Suprapubic skin (tissue), 3 donors: ENCODE measurements around the gene LGALS9C.
"Not testable (repeated sequence)": the region's sequence is repeated elsewhere in the genome, so short reads cannot be mapped to it uniquely, and the experiment has no call there.

Experiments
- EP300 ChIP-seq: sonication (generic); formaldehyde crosslinking; IDR thresholded peaks from one replicate; pipeline ENCODE4 v1.6.1; 2017; ENCODE audit warnings: antibody characterized with exemption
- POLR2A ChIP-seq, 2 donors: fragments of 450-650 bp; IDR thresholded peaks; one replicate each; pipeline ENCODE4 v1.6.1; 2017; ENCODE audit warnings: antibody characterized with exemption in 2 of 2, mild to moderate bottlenecking in 2 of 2, moderate library complexity in 2 of 2
- TF ChIP-seq, protein P1 (sequence below), 2 donors: fragments of 200-600 bp in 1 of 2; fragments of 450-650 bp in 1 of 2; sonication (generic) in 1 of 2; IDR thresholded peaks; one replicate each; pipeline ENCODE4 v1.5.1; 2016 to 2019; ENCODE audit warnings: antibody characterized with exemption in 2 of 2, mild to moderate bottlenecking in 1 of 2, moderate library complexity in 1 of 2

DNA sequence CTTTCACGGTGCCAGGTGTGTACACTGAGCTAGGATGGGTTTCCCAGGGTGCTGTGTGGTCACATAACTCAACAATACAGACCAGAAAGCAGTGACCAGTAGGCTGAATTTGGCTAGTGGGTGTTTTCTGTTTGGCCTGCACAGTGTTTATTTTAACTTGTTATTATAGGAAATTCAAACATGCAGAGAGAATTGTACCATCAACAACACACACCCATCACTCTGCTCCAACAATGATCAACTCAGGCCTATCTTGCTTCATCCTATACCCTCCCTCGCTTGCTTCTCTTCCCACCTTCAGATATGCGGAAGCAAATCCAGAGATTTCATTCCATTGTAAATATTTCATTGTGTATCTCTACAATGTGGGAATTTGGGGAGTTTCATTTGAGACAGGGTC lies 5.2 kb downstream of the LGALS9C start:
- TF ChIP-seq, protein P1, sequence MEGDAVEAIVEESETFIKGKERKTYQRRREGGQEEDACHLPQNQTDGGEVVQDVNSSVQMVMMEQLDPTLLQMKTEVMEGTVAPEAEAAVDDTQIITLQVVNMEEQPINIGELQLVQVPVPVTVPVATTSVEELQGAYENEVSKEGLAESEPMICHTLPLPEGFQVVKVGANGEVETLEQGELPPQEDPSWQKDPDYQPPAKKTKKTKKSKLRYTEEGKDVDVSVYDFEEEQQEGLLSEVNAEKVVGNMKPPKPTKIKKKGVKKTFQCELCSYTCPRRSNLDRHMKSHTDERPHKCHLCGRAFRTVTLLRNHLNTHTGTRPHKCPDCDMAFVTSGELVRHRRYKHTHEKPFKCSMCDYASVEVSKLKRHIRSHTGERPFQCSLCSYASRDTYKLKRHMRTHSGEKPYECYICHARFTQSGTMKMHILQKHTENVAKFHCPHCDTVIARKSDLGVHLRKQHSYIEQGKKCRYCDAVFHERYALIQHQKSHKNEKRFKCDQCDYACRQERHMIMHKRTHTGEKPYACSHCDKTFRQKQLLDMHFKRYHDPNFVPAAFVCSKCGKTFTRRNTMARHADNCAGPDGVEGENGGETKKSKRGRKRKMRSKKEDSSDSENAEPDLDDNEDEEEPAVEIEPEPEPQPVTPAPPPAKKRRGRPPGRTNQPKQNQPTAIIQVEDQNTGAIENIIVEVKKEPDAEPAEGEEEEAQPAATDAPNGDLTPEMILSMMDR (IDR thresholded peaks at IDR 0.05): not testable (repeated sequence)
- TF ChIP-seq EP300; POLR2A (IDR thresholded peaks at IDR 0.05): not testable (repeated sequence)
